EL (cell line): ENCODE data around the gene GNAI1.

Experiments
- DNase-seq: peaks from one replicate; pipeline ENCODE4 v3.0.0-alpha.2; 2016

Gene GNAI1

GRCh38 chr7:80165177-80165576 is 30.5 kb downstream of the GNAI1 start:
- DNase-seq, result no peak

- no peak for DNase-seq
Measured at GRCh38 chr7:80170445-80170844, 35.8 kb downstream of the GNAI1 start.

DNA sequence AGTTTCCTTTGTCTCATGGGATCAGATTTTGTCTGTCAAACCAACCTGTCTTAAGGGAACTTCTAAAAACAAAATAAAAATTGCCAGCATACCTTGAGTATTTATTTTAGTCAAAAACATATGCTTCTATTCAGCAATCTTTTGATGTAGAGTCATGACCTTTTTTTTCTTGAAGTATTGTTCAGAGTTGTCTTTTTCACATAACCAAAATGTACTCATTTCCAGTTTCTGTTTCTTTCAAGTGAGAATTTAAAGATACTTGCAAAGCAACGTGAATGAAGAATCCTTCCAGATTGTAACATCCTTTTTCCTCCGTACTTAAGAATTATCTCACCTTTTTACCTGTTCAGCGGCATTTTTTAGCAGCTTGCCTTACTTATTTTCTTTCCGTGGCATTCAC is 37.8 kb downstream of the GNAI1 start:
- no peak for DNase-seq

DNA sequence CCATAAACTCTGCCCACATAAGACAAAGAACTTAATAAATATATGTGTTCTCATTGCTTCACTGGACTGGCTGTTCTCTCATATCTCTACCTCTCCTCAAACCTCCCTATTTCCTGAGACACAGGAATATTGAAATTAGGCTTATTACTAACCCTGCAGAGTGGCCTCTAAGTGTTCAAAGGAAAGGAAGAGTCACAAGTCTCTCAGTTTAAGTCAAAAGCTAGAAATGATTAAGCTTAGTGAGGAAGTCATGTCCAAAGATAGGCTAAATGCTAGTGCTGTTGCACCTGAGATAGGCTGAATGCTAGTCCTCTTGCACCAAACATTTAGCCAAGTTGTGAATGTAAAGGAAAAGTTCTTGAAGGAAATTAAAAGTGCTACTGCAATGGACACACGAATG is 41.1 kb downstream of the GNAI1 start:
- DNase-seq, result no peak

DNA sequence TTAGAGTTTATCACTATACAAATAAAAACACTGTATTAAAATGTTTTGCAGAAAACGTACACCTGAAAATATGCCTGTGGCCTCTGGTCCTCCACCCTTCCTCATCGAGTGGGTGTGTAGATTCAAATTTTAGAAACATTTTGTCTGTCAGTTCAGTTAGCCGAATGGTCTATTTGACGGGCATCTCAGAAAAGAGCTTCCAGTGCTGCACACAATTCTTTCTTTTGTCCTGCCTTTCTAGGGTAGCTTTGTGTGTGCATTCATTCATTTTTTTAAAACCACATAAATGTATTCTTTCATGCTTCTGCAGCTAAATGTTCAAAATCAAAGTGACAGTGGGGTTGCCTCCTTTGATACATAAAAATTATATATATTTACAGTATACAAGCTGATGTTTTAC is 46.8 kb downstream of the GNAI1 start:
- DNase-seq, result no peak

DNA sequence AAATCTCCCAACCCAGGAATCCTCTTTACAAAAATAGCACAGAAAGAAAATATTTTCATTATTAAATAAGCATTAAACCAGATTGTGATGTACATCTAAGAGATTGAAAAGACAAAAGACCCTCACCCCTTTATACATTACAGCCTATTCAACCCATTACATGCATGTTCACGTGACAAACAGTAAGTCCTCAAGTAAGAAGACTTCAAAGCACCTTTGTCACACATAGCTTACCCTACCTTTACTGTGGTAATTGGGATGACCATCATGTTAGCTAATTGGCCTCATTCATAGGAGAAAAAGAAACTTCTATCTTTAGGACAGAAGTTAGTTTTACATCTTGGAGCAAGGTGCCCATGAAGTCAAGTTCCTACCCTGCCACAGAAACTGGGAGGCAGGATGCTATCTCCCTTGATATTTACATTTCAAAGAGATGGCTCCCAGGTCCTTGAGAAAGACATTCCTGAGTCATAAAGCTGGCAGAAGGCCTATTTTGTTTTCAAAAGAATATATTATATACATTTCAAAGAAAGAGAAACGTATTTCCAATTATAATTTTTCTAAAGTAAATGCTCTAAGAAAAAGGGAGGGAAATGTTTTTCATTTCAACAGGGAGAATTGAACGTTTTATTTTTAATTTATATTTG is 48.1 kb downstream of the GNAI1 start:
- peak; percentile 16 for DNase-seq

- DNase-seq, result no peak
Measured at GRCh38 chr7:80183351-80183750, 48.7 kb downstream of the GNAI1 start.

- DNase-seq, result no peak
Measured at GRCh38 chr7:80183900-80184685, 49.5 kb downstream of the GNAI1 start.

GRCh38 chr7:80184693-80185092 is 50.1 kb downstream of the GNAI1 start:
- no peak for DNase-seq

GRCh38 chr7:80185571-80185970 is 50.9 kb downstream of the GNAI1 start:
- no peak for DNase-seq

DNA sequence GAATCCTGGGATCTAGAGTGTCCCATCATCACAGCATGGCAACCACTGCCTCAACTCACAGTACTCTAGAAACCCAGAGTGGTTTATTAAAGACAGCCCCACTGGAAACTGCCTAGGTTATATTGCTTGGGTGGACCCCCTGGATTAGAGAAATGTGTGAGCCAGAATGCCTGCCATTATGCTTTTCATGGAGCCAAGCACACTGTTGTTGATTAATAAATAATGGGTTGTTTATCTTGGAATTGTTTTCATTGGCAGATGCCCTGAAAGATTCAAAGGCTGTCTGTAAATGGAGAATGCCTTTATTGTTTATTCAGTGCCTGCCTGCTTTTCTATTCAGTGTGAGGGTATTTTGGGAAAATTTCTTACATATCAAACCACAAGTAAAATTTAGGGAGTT is 52.1 kb downstream of the GNAI1 start:
- DNase-seq, result no peak

- DNase-seq, result no peak
Measured at GRCh38 chr7:80187279-80187678, 52.6 kb downstream of the GNAI1 start.

DNA sequence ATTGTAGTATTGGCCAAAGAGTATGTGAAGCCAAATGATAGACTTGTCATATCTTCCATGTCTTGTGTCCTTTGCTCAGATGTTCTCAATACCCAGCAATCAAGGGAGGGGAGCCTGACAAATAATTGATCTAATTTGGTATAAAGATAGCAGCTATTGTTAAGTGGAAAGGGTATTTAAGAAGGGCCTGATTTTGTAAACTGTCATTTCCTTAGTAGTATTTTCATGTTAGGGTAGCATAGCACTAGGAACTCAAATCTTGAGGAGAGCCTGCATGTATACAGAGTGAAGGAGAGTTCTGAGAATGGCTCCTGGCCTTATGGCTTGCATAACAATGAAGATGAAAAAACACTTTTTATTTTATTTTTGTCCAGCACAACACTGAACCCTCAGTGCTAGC is 53.1 kb downstream of the GNAI1 start:
- no peak for DNase-seq

DNA sequence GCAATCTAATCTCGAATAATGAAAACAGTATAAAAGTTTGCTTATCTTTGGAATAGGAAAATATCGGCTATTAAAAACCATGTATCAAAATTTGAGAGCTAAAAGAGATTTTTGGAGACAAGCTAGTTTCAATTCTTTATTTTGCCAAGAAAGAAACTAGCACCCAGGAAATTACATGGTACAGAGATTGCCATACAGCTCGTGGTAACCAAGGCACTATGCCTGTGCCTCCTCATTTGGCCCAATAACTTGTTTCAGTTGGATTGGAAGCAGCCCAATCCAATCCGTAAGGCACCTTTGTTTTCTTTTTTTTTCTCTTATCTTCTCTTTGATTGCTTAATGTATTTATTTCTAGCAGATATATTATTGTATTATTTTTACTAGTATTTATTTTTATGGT is 55.0 kb downstream of the GNAI1 start:
- DNase-seq, result no peak

DNA sequence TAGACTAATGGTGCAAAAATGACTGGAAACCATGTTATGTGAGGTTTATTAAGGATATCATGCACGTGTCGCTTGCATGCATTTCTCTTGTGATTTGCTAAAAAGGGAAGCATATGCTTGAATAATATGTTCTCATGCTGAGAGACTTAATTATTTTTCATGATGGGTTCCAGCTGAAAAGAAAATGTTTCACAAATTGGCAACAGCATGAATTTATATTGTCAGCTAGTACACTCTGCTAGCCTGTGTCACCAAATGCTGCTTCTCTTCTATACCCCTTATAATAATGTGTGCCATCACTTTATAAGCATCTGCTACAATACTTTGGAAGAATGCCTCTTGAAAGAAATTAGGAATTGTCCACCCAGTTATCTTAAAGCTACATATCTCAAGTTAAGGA is 63.0 kb downstream of the GNAI1 start:
- DNase-seq, result no peak

- no peak for DNase-seq
Measured at GRCh38 chr7:80199051-80199450, 64.4 kb downstream of the GNAI1 start.

DNA sequence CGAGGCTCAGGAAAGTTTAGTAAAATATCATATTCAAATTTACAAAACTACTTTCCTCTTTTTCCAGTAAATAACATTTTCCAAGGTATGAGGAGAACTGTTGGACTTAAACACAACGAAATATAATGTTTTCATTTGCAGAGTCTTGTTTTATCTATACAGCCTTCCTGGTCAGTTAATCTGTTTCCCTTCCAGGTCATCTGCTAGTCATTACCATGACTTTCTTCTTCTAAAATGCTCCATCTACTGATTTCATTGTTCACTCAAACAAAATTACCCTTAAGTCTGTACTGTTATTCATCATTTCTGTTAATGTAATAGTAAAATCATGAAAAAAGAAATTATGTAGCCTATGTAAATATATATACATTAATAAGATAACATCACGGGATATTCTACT is 69.8 kb downstream of the GNAI1 start:
- no peak for DNase-seq

DNA sequence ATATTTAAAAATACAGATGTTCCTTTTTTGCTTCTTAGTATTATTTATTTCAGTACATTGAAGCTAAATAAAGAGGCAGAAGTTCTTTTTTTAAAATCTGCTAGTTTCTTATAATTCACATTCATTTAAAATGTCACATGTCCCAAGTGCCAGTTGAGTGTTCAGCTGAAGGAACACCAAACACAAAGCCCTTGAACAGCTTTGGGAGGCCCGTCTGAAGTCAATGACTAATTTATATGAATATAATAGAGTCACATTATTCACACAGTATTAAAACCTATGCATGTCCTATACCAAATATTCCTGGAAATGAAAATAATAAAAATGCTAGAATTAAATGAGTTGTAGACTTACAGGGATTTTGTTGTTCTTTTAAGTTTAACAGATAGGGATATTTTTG is 70.3 kb downstream of the GNAI1 start:
- DNase-seq, result no peak

GRCh38 chr7:80206763-80207162 is 72.1 kb downstream of the GNAI1 start:
- no peak for DNase-seq

GRCh38 chr7:80207501-80207900 is 72.9 kb downstream of the GNAI1 start:
- no peak for DNase-seq

- DNase-seq, result no peak
Measured at GRCh38 chr7:80208700-80209099, 74.1 kb downstream of the GNAI1 start.

- no peak for DNase-seq
Measured at GRCh38 chr7:80210400-80210799, 75.8 kb downstream of the GNAI1 start.

DNA sequence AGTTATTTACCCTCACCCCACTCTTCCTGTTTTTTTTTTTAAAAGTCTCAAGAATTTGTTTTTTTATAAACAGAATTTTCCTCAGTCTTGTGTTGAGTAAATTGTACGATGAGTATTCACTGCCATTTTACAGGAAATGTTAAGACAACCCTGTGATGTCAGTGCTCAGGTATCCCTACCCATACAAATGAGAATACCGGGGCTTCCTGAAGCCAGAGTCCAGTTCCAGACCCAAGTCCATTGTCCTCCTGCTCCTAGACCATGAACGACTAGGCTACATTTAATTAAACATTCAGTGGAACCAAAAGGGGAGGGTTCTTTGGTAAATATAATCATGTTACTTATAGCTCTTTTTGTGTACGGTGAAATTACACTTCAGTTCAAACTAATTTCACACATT is 79.2 kb downstream of the GNAI1 start:
- DNase-seq, result no peak

DNA sequence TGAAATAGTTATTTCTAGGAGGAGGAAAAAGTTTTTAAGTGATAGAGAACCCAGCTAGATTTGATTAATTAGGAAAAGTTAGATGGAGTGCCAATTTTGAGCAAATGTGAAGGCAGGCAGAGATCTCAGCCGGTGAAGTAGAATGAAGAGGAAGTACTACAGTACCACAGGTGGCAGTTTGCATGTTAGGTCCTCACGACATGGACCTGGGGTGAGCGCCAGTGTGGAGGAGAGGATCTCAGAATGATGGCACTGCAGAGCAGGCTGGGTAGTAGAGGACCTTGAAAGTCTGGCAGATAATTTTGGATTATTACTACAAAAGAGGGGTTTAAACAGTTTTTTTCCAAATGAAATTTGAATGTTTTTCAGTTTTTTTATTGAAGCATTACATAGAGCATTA is 81.1 kb downstream of the GNAI1 start:
- DNase-seq, result no peak
